WI38 (cell line): ENCODE data around the gene PPP3CA.

Experiments used
- H3K4me3 ChIP-seq: 2 replicates; pipeline ENCODE4 v1.5.1; 2011; ENCODE audit warnings: low read depth, mild to moderate bottlenecking, control low read depth, low read length
- TF ChIP-seq, protein P1 (sequence below): IDR thresholded peaks from 2 replicates; pipeline ENCODE4 v1.5.1; 2012; ENCODE audit warnings: low read depth, mild to moderate bottlenecking, control low read depth, low read length

PPP3CA gene

DNA sequence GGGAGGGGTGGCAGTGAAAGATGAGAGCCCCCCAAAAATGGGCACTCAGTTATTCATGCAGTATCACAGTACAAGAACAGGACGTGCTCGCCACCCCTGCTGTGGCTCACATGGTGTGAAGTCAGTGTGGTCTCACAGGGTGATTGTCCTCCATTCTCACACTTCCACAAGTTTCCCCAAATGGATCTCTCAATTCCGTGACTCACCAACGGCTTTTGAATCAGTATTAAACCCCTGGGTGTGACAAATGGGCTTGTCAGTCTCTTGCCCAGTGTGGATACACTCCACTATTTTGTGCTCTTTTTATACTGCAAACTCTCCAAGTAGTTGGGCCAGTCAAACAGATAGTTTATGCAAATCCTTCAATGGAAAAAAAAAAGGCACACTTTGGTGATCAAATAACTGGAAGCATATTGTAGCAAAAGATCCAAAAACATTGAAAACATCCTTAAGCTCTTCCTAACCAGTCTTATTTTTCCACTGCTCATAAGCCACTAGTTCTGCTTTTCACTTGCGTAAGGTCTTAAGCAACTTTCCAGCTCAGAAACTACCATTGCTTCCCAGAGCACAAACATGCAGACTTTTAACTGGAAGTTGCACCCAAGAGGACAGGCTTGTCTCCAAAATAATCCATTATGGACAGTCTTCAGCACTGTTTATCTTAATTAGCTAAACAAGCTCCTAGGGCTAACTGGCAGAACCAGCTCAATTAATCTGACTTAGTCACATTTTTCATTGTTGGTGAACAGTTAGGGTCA is 365.7 kb downstream of the PPP3CA start:
- TF ChIP-seq, protein P1, sequence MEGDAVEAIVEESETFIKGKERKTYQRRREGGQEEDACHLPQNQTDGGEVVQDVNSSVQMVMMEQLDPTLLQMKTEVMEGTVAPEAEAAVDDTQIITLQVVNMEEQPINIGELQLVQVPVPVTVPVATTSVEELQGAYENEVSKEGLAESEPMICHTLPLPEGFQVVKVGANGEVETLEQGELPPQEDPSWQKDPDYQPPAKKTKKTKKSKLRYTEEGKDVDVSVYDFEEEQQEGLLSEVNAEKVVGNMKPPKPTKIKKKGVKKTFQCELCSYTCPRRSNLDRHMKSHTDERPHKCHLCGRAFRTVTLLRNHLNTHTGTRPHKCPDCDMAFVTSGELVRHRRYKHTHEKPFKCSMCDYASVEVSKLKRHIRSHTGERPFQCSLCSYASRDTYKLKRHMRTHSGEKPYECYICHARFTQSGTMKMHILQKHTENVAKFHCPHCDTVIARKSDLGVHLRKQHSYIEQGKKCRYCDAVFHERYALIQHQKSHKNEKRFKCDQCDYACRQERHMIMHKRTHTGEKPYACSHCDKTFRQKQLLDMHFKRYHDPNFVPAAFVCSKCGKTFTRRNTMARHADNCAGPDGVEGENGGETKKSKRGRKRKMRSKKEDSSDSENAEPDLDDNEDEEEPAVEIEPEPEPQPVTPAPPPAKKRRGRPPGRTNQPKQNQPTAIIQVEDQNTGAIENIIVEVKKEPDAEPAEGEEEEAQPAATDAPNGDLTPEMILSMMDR: no peak

DNA sequence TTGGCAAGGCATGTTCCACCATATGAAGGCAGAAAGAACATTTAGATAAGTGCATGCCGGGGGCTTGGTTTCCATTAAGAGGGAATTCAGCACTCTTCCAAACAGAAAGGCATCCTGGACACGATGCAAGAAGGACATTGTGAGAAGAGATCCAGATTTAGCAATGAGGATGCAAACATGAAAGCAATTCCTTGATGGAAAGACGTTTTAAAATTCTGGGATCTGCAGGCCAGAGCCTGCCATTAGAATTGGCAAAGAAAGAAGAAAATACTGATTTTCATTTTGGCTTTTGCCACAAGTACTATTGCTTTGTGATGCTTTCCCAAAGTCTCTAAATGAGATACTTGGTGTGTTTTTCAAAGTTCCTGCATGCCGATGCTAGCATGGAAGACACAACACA is 367.6 kb downstream of the PPP3CA start:
- H3K4me3 ChIP-seq: no peak overlapping the region
- TF ChIP-seq, protein P1: no peak

More for the DNA sequence above, 365.7 kb downstream of the PPP3CA start:
- H3K4me3 ChIP-seq: no peak overlapping the region

DNA sequence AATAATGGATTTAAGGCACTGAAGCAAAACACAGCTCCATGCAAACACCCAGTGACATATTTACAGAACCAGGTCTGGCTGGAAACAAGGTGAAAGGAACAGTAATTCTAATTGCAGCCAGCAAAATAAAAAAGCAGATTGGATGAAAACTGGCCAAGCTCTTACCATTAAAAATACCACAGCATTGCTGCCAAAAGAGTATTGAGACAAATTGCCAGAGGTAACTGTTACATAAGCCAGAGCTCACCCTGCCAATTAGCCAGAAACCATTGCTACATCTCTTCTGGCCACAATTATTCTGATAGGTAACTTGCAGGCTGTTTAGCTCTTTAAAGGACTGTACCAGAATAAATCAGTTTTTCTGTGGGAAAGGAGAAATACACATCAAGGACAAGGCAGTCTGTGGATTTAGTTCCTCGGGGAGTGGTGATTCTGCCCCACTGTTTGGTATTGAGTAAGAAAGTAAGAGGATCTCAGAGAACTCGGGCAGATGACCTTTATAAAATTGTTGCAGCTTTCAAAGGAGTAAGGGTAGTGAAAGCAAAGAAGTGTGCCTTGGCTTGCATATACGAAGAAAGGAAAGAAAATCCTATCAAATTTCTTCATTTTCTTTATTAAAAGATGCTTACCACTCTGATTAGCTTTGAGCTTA is 369.5 kb downstream of the PPP3CA start:
- no peak overlapping the region for H3K4me3 ChIP-seq
- TF ChIP-seq, protein P1: no peak

DNA sequence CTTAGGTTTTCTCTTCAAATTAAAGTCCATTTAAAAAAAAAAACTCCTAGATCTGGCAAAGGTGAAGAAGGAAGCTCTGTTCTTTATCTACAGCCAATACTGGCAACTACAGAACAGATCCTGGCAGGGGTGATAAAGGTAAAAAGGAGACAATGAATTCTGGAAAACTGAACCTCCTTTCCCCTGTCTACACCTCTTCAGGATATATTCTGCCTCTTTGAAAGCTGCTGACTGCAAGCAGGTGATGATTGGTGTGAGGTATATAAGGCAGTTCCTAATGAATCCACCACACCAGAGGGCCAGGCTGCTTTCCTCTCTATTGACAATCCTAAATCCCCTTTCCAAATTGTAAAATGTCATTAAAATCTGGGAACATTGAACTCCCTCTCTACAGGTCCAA is 370.1 kb downstream of the PPP3CA start:
- H3K4me3 ChIP-seq: no peak overlapping the region
- TF ChIP-seq, protein P1: no peak
